Measurements from ENCODE around the gene TNC.

The TNC gene

GRCh38 chr9:114998326-114998725, 119.6 kb downstream of the TNC start:
- no peak for DNase-seq (ENCODE audit: extremely low spot score)
- ChIA-PET POLR2A (no interaction called here), CTCF (no interaction called here)
- TF ChIP-seq PKNOX1 (IDR thresholded peaks at IDR 0.05), result no peak
- no peak for TF ChIP-seq TARDBP (IDR thresholded peaks at IDR 0.05)
- TF ChIP-seq HDGF (IDR thresholded peaks at IDR 0.05; ENCODE audit: borderline replicate concordance), result no peak
- TF ChIP-seq NFRKB (IDR thresholded peaks at IDR 0.05), result no peak
- TF ChIP-seq ARNT (IDR thresholded peaks at IDR 0.05), result no peak

- ChIA-PET POLR2A (no interaction called here), CTCF (no interaction called here)
- no peak for DNase-seq (ENCODE audit: extremely low spot score)
- TF ChIP-seq ZNF384 (IDR thresholded peaks at IDR 0.05) (no peak), FOXA1 (IDR thresholded peaks at IDR 0.05) (no peak), PKNOX1 (IDR thresholded peaks at IDR 0.05) (no peak), SP1 (IDR thresholded peaks at IDR 0.05) (no peak)
These were observed 122.2 kb downstream of the TNC start for GRCh38 chr9:114995681-114996221.

GRCh38 chr9:114994768-114995167, 123.2 kb downstream of the TNC start:
- ChIA-PET CTCF (no interaction called here), POLR2A (no interaction called here)
- DNase-seq (ENCODE audit: extremely low spot score), result no peak
- no peak for TF ChIP-seq CTBP1 (IDR thresholded peaks at IDR 0.05; ENCODE audit: borderline replicate concordance)
- no peak for TF ChIP-seq TARDBP (IDR thresholded peaks at IDR 0.05)
- no peak for TF ChIP-seq NFRKB (IDR thresholded peaks at IDR 0.05)
- TF ChIP-seq PKNOX1 (IDR thresholded peaks at IDR 0.05), result no peak
- TF ChIP-seq HDGF (IDR thresholded peaks at IDR 0.05; ENCODE audit: borderline replicate concordance), result no peak
- no peak for TF ChIP-seq BHLHE40 (IDR thresholded peaks at IDR 0.05; ENCODE audit: borderline replicate concordance)
- TF ChIP-seq FOXM1 (IDR thresholded peaks at IDR 0.05; ENCODE audit: borderline replicate concordance), result no peak
- no peak for TF ChIP-seq FOXA1 (IDR thresholded peaks at IDR 0.05)
- TF ChIP-seq SUZ12 (IDR thresholded peaks at IDR 0.05), result no peak
- TF ChIP-seq ARNT (IDR thresholded peaks at IDR 0.05), result no peak

- ChIA-PET POLR2A (no interaction called here), CTCF (interaction anchor here (0.6 kb wide), 1 partner anchor 91 kb away, joined by 3 read pairs; no protein-coding TSS in a partner anchor)
- no peak for DNase-seq (ENCODE audit: extremely low spot score)
- TF ChIP-seq SUZ12 (IDR thresholded peaks at IDR 0.05) (no peak), L3MBTL2 (conservative IDR thresholded peaks at IDR 0.05) (no peak), TARDBP (IDR thresholded peaks at IDR 0.05) (no peak), BHLHE40 (IDR thresholded peaks at IDR 0.05; ENCODE audit: borderline replicate concordance) (no peak), SP1 (IDR thresholded peaks at IDR 0.05) (no peak), PKNOX1 (IDR thresholded peaks at IDR 0.05) (no peak), ZNF384 (IDR thresholded peaks at IDR 0.05) (no peak), ELF4 (IDR thresholded peaks at IDR 0.05) (no peak), FOXA1 (IDR thresholded peaks at IDR 0.05) (no peak), HDGF (IDR thresholded peaks at IDR 0.05; ENCODE audit: borderline replicate concordance) (no peak), FOXK2 (IDR thresholded peaks at IDR 0.05) (no peak), LEF1 (IDR thresholded peaks at IDR 0.05; ENCODE audit: borderline replicate concordance) (no peak), FOXM1 (IDR thresholded peaks at IDR 0.05; ENCODE audit: borderline replicate concordance) (no peak), ARNT (IDR thresholded peaks at IDR 0.05) (no peak)
These were observed 126.1 kb downstream of the TNC start for GRCh38 chr9:114991861-114992260.

- TF ChIP-seq BHLHE40 (IDR thresholded peaks at IDR 0.05; ENCODE audit: borderline replicate concordance) (no peak), ZNF384 (IDR thresholded peaks at IDR 0.05) (no peak), CTBP1 (IDR thresholded peaks at IDR 0.05; ENCODE audit: borderline replicate concordance) (no peak), L3MBTL2 (conservative IDR thresholded peaks at IDR 0.05) (no peak), PKNOX1 (IDR thresholded peaks at IDR 0.05) (no peak), FOXK2 (IDR thresholded peaks at IDR 0.05) (no peak), TARDBP (IDR thresholded peaks at IDR 0.05) (no peak), LEF1 (IDR thresholded peaks at IDR 0.05; ENCODE audit: borderline replicate concordance) (no peak), ARNT (IDR thresholded peaks at IDR 0.05) (no peak), SP1 (IDR thresholded peaks at IDR 0.05) (no peak), HDGF (IDR thresholded peaks at IDR 0.05; ENCODE audit: borderline replicate concordance) (no peak), SUZ12 (IDR thresholded peaks at IDR 0.05) (no peak), FOXM1 (IDR thresholded peaks at IDR 0.05; ENCODE audit: borderline replicate concordance) (no peak), NFRKB (IDR thresholded peaks at IDR 0.05) (no peak), FOXA1 (IDR thresholded peaks at IDR 0.05) (no peak), ELF4 (IDR thresholded peaks at IDR 0.05) (no peak)
- no peak for DNase-seq (ENCODE audit: extremely low spot score)
- ChIA-PET CTCF (no interaction called here), POLR2A (no interaction called here)
These were observed 127.1 kb downstream of the TNC start for GRCh38 chr9:114990901-114991300.

All from HEK293T (cell line).